ENCODE results near the gene NAB1.

Gene NAB1

GRCh38 chr2:190717764-190718651, 69.1 kb downstream of the NAB1 start:
- peak; percentile 34 for DNase-seq

- DNase-seq = no peak
Measured at GRCh38 chr2:190718652-190719526, 70.0 kb downstream of the NAB1 start.

GRCh38 chr2:190720276-190720675, 71.4 kb downstream of the NAB1 start:
- DNase-seq = no peak

DNA sequence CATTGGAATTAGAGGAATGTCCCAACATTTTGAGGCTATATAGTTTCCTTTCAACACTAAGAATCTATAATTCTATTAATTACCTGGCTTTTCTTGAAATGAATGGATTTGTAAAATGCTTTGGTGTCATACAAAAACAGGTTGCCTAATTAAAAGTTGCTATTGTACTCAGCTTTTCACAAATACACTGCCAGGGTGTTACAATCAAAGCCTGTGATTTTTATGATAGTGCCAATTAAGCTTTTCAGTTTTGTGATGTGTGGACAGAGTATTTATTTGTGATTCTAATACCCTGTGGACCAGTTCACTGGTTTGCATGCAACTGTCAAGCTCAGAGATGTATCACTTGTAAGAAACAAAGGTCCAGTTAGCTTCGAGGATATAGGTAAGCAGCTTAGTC, 71.8 kb downstream of the NAB1 start:
- DNase-seq = no peak

GRCh38 chr2:190722061-190722759, 73.3 kb downstream of the NAB1 start:
- no peak for DNase-seq

DNA sequence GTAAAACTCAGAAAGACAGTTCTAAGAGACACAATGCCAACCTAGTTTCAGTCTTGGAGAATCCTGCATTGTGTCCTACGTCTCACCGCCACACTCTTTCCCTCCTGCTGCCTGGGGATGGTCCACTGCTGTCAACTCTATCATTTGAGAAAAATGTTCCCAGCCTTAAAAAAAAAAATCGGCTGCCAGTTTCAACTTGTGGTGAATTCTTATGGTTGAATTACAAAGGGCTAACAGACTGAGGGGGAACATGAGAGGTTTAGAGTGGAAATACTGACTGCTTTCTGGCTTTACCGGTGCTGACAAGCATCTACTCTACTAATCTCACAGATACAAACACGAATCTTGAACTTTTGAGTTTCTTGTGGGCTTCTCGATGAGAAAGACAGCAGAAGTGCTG, 74.0 kb downstream of the NAB1 start:
- DNase-seq = no peak

- DNase-seq = no peak
Measured at GRCh38 chr2:190723397-190724090, 74.7 kb downstream of the NAB1 start.

DNA sequence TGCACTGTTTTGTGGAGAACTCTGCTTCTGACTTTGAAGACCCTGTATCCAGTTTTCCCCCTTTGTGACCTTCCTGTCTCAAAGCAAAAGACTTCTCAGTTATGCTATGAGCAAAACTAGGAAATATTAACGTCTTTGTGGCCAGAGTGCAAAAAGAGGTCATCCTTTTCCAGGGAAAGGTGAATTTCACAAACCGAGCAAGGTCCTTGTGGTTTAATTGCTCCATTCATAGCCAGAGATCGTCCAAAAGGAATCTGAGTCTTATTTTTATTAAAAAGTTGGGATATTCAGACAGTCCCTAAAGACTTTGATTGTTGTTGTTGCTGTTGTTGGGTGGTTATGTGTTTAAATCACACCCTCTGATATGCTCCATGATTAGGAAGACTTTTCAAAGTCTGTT, 77.4 kb downstream of the NAB1 start:
- no peak for DNase-seq

DNA sequence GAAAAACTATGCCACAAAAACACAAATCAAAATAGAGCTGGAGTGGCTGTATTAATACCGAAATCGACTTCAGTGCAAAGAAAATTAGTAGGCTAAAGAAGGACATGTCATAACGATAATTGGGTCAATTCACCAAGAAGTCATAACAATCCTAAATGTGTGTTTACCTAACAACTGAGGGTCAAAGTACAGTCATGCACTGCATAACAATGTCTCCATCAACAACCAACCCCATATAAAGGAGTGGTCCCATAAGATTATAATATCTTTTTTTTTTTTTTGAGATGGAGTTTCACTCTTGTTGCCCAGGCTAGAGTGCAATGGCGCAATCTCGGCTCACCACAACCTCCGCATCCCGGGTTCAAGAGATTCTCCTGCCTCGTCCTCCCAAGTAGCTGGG, 87.5 kb downstream of the NAB1 start:
- DNase-seq = no peak

GRCh38 chr2:190740449-190740848, 91.6 kb downstream of the NAB1 start:
- DNase-seq = no peak

Measured in NCI-H446 treated with DMSO at 0.1 percent for 48 hours (cell line).